ENCODE measurements around the gene KIF6.

- TF ChIP-seq, protein P1, sequence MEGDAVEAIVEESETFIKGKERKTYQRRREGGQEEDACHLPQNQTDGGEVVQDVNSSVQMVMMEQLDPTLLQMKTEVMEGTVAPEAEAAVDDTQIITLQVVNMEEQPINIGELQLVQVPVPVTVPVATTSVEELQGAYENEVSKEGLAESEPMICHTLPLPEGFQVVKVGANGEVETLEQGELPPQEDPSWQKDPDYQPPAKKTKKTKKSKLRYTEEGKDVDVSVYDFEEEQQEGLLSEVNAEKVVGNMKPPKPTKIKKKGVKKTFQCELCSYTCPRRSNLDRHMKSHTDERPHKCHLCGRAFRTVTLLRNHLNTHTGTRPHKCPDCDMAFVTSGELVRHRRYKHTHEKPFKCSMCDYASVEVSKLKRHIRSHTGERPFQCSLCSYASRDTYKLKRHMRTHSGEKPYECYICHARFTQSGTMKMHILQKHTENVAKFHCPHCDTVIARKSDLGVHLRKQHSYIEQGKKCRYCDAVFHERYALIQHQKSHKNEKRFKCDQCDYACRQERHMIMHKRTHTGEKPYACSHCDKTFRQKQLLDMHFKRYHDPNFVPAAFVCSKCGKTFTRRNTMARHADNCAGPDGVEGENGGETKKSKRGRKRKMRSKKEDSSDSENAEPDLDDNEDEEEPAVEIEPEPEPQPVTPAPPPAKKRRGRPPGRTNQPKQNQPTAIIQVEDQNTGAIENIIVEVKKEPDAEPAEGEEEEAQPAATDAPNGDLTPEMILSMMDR (IDR thresholded peaks at IDR 0.05; ENCODE audit: insufficient read depth, low read depth, low read length), result no peak
- TF ChIP-seq EZH2 (IDR thresholded peaks at IDR 0.05; ENCODE audit: insufficient read depth, low read length), result no peak
Measured at GRCh38 chr6:39439342-39440038, 285.7 kb downstream of the KIF6 start.
